Ovary (tissue), 9 donors: Measurements from ENCODE around the gene DOK6. TPM values are rescaled to one million over a fixed set of nuclear protein-coding genes. Genes with fewer than 3 reads are reported as not detected.

ENCODE experiments used
- DNase-seq, 5 donors: peaks; one replicate each; pipeline ENCODE4 v3.0.0-alpha.2; 2019 to 2020
- H3K27ac ChIP-seq, 2 donors: fragments of 200-600 bp; one replicate each; pipeline versions ENCODE4 v1.5.1 to v1.8.0; 2019 to 2022
- H3K27me3 ChIP-seq: fragments of 200-600 bp; one replicate; pipeline ENCODE4 v1.8.0; 2022
- H3K36me3 ChIP-seq: fragments of 200-600 bp; sonication (generic); one replicate; pipeline ENCODE4 v1.5.1; 2019
- H3K4me1 ChIP-seq: one replicate; pipeline ENCODE4 v1.8.1; 2013; ENCODE audit warnings: mild to moderate bottlenecking, moderate library complexity; ENCODE audit not compliant: insufficient read depth
- H3K4me3 ChIP-seq: fragments of 200-600 bp; sonication (generic); one replicate; pipeline ENCODE4 v1.5.1; 2017
- H3K9me3 ChIP-seq, 2 donors: fragments of 200-600 bp in 1 of 2; sonication (generic) in 1 of 2; one replicate each; pipeline versions ENCODE4 v1.5.1 to v1.8.1; 2013 to 2019; ENCODE audit warnings: mild to moderate bottlenecking in 1 of 2, moderate library complexity in 1 of 2
- EP300 ChIP-seq: sonication (generic); formaldehyde crosslinking; IDR thresholded peaks from one replicate; pipeline ENCODE4 v1.6.1; 2017; ENCODE audit warnings: antibody characterized with exemption
- POLR2A ChIP-seq: fragments of 450-650 bp; IDR thresholded peaks from one replicate; pipeline ENCODE4 v1.6.1; 2017; ENCODE audit warnings: antibody characterized with exemption, mild to moderate bottlenecking, moderate library complexity
- WGBS, 3 donors: extraction: QIAGEN DNeasy Blood & Tissue Kit in 1 of 3; methylation state at CpG; one replicate each; pipeline versions ENCODE4 v1.1.5 to v1.1.7; 2013 to 2017; 5-methylcytosine and 5-hydroxymethylcytosine counted together
- intact Hi-C, 4 donors: fragments of 100-400 bp; cut with DNase I; formaldehyde crosslinking; loops; one replicate each; pipeline versions ENCODE4 v1.11.0 to v1.15.1; 2022 to 2023
- polyA plus RNA-seq, 2 donors: library from polyadenylated mRNA; stranded (reverse); fragments of 200-250 nt in 1 of 2; fragments of 350-450 nt in 1 of 2; fragmentation: Illumina TruSeq in 1 of 2; extraction: RNeasy Lipid Tissue Mini Kit (QIAGEN cat#74804) in 1 of 2; gene quantifications; one replicate each; pipeline ENCODE4 v1.2.3, GENCODE V29; 2013 to 2014
- total RNA-seq, 7 donors: library from RNA; depleted of rRNA in 2 of 7; stranded (reverse); fragments of >200 nt in 2 of 7; fragmentation: NEBNext Ultra II Directional in 3 of 7; extraction: Animal tissue kit (Norgen Biotek cat#: 25700) in 3 of 7; gene quantifications; one replicate each; pipeline versions ENCODE4 v1.1.0 to v1.2.4, GENCODE V29; 2016 to 2023
- TF ChIP-seq, protein P1 (sequence below), 3 donors: fragments of 450-650 bp in 2 of 3; fragments of 200-600 bp in 1 of 3; IDR thresholded peaks; one replicate each; pipeline versions ENCODE4 v1.5.1 to v1.8.0; 2016 to 2022; ENCODE audit warnings: antibody characterized with exemption in 3 of 3, mild to moderate bottlenecking in 1 of 3
- donor health status: DM: no; HTN: no; CAD: no; lungs with moderate emphysema.
- donor health status: DM: no; HTN: no; CAD: no.
- donor health status: Bipolar disorder and iron deficiency.
- donor health status: DM: yes; HTN: yes; CAD: no.
- donor health status: DM: no; HTN: no; CAD: no.
- donor health status: DM: yes; HTN: yes; CAD: no.

DOK6 gene
- total and polyA plus RNA-seq, 9 donors: 1.3 to 4.4 (median 2.8) TPM

DNA sequence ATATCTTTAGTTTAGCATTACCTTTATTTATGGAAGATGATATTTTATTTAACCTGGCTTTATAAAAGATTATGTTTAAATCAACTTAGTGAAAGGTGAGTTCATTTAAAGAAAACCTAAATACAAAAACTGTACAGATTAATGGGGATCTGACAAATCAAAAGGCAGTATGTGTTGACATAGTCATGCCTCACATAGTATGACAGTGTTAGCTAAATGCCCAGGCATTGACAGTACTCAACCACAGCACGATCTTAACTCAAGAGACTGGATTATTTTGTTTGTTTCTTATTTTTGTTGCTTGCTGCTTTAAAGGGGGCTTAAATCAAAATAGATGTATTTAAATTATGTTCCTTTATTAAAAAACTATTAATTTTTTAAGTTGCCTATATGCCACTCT lies 7.8 kb downstream of the DOK6 start:
- no peaks in the 10 kb centered on the region for H3K4me1 ChIP-seq
- no peak for DNase-seq
- TF ChIP-seq POLR2A (no peak), EP300 (no peak)
- TF ChIP-seq, protein P1, sequence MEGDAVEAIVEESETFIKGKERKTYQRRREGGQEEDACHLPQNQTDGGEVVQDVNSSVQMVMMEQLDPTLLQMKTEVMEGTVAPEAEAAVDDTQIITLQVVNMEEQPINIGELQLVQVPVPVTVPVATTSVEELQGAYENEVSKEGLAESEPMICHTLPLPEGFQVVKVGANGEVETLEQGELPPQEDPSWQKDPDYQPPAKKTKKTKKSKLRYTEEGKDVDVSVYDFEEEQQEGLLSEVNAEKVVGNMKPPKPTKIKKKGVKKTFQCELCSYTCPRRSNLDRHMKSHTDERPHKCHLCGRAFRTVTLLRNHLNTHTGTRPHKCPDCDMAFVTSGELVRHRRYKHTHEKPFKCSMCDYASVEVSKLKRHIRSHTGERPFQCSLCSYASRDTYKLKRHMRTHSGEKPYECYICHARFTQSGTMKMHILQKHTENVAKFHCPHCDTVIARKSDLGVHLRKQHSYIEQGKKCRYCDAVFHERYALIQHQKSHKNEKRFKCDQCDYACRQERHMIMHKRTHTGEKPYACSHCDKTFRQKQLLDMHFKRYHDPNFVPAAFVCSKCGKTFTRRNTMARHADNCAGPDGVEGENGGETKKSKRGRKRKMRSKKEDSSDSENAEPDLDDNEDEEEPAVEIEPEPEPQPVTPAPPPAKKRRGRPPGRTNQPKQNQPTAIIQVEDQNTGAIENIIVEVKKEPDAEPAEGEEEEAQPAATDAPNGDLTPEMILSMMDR (IDR thresholded peaks at IDR 0.05): no peak
- no peaks in the 10 kb centered on the region for H3K9me3 ChIP-seq
- H3K4me3 ChIP-seq: no peak overlapping the region
- H3K27me3 ChIP-seq: no peaks in the 10 kb centered on the region
- intact Hi-C loops: no loop called here
- 92 to 98% (median 95%) methylated on average over 1 of the region's 1 CpG for WGBS, 3 donors
- no peak overlapping the region for H3K27ac ChIP-seq
- H3K36me3 ChIP-seq: no peaks in the 10 kb centered on the region

DNA sequence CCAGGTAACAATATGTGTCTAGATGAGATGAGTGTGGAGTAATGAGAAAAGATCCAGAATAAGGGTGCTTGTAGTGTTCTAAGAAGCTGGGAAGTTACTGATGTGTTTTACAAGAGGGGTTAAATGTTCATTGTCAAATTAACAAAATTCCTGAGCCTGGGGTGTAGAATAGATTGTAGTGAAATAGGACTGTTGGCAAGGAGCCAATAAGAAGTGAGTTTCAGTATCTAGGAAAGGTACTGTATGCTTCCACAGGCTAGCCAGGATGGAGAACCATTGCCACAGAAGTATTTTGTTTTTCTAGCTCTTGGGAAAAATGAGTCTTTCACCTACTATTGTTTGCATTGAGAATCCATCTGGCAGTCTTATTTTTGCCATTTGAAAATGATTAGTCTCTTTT lies 10.5 kb downstream of the DOK6 start:
- no peak for DNase-seq
- TF ChIP-seq POLR2A: no peak
- TF ChIP-seq, protein P1 (IDR thresholded peaks at IDR 0.05): no peak
- TF ChIP-seq EP300: no peak
- Histone ChIP-seq H3K36me3 (no peaks in the 10 kb centered on the region), H3K27ac (no peak overlapping the region), H3K9me3 (no peaks in the 10 kb centered on the region), H3K4me1 (no peaks in the 10 kb centered on the region), H3K27me3 (no peaks in the 10 kb centered on the region), H3K4me3 (no peak overlapping the region)
- intact Hi-C loops: no loop called here

DNA sequence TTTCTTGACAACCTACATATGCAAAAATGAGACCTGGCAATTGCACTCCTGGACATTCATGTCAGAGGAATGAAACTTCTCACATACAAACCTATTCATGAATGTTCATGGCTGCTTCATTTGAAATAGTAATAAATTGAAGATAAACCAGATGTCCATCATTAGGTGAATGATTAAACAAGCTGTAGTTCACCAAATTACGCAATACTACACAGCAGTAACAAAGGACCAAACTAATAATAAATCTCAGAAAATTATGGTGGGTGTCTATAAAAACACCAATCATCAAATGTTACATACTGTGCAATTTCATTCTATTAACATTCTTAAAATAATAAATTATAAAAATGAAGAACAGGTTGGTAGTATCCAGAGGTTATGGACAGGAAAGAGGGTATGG lies 13.5 kb downstream of the DOK6 start:
- H3K36me3 ChIP-seq: no peaks in the 10 kb centered on the region
- intact Hi-C loops: no loop called here
- H3K27ac ChIP-seq: no peak overlapping the region
- no peaks in the 10 kb centered on the region for H3K27me3 ChIP-seq
- TF ChIP-seq, protein P1 (IDR thresholded peaks at IDR 0.05): no peak
- TF ChIP-seq EP300: no peak
- TF ChIP-seq POLR2A: no peak
- 50 to 98% (median 97%) methylated on average over 1 of the region's 1 CpG for WGBS, 3 donors
- no peak overlapping the region for H3K4me3 ChIP-seq
- no peaks in the 10 kb centered on the region for H3K4me1 ChIP-seq
- no peaks in the 10 kb centered on the region for H3K9me3 ChIP-seq
- DNase-seq: no peak

DNA sequence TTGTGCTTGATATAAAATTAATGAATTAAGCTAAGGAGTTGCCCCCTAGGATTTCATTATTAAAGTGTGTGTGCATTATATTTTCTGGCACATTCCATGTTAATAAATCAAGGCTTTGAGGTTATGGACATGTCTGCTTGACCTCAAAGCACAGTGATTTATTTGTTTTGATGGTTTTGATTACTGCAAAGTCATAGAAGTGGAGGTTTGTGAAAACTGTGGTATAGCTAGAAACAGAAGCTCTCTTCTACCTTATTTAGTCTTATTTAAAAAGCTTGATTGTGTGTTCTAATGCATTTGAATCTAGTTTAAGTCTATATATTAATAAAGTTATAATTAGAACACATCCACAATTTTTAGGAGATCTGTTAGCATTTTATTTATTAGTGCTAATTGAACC lies 32.2 kb downstream of the DOK6 start:
- TF ChIP-seq POLR2A: no peak
- no peak for TF ChIP-seq EP300
- TF ChIP-seq, protein P1 (IDR thresholded peaks at IDR 0.05): no peak
- Histone ChIP-seq H3K4me3 (no peak overlapping the region), H3K36me3 (no peaks in the 10 kb centered on the region), H3K27me3 (no peaks in the 10 kb centered on the region), H3K4me1 (no peaks in the 10 kb centered on the region), H3K9me3 (no peaks in the 10 kb centered on the region), H3K27ac (no peak overlapping the region)
- no peak for DNase-seq
- intact Hi-C loops: no loop called here

DNA sequence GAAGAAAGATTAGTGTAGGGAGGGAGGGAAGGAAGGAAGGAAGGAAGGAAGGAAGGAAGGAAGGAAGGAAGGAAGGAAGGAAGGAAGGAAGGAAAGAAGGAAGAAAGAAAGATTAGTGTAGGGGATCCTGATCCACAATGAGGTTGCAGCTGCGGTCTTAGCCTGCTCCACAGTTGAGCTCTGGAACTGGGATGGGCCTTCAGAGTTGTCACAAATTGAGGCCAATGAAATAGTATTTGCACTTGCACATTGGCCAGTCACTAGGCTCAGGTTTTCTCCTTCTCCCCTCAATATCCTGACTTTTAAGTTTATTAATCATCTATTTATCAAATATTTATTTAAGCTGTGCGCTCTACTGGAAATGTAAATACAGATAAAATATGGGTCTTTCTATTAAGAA lies 34.3 kb downstream of the DOK6 start:
- no peak for TF ChIP-seq POLR2A
- TF ChIP-seq, protein P1 (IDR thresholded peaks at IDR 0.05): no peak
- TF ChIP-seq EP300: no peak
- Histone ChIP-seq H3K27me3 (no peaks in the 10 kb centered on the region), H3K4me1 (no peaks in the 10 kb centered on the region), H3K36me3 (no peaks in the 10 kb centered on the region), H3K9me3 (no peaks in the 10 kb centered on the region), H3K27ac (no peak overlapping the region), H3K4me3 (no peak overlapping the region)
- whole genome bisulfite sequencing, 3 donors: 67 to 81% (median 69%) methylated on average over 2 of the region's 2 CpGs
- DNase-seq: no peak
- intact Hi-C loops: no loop called here
